Measurements from ENCODE around the gene C3orf80. TPM values are rescaled to one million over a fixed set of nuclear protein-coding genes. Genes with fewer than 3 reads are reported as not detected.
"Not testable (repeated sequence)": the region's sequence is repeated elsewhere in the genome, so short reads cannot be mapped to it uniquely, and the experiment has no call there.

The C3orf80 gene
- polyA plus RNA-seq (2013, experiment 1 of 2; ENCODE audit: insufficient read length): 2.4 TPM
- polyA plus RNA-seq (2013, experiment 2 of 2; ENCODE audit: insufficient read length): 2.0 TPM

GRCh38 chr3:160225176-160226025 lies at the start of gene C3orf80:
Gene C3orf80, plus strand, starts transcription at chr3:160225422. Its CDS starts 214 bp downstream, at chr3:160225636.
- peak; percentile 36 for DNase-seq

DNA sequence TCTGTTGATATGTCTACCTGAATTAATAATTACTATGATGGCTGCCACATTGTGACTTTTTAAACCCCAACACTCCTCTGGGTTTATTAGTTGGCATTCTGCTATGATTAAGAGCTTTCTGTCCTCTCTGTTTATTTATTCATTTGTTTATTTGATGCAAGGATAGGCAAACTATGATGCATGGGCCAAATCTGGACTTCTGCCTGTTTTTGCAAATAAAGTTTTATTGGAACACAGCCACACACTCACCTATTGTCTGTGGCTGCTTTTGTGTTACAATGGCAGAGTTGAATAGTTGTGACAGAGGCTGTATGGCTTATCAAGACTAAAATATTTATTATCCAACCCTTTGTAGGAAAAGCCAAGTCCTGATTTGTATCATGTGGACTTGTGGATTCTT lies 48.3 kb upstream of the C3orf80 start:
- DNase-seq: no peak

GRCh38 chr3:160178661-160179060 lies 46.6 kb upstream of the C3orf80 start:
- DNase-seq: not testable (repeated sequence)

- not testable (repeated sequence) for DNase-seq
Observed at GRCh38 chr3:160179403-160179802, 45.8 kb upstream of the C3orf80 start.

- DNase-seq: no peak
Observed at GRCh38 chr3:160179906-160180305, 45.3 kb upstream of the C3orf80 start.

DNA sequence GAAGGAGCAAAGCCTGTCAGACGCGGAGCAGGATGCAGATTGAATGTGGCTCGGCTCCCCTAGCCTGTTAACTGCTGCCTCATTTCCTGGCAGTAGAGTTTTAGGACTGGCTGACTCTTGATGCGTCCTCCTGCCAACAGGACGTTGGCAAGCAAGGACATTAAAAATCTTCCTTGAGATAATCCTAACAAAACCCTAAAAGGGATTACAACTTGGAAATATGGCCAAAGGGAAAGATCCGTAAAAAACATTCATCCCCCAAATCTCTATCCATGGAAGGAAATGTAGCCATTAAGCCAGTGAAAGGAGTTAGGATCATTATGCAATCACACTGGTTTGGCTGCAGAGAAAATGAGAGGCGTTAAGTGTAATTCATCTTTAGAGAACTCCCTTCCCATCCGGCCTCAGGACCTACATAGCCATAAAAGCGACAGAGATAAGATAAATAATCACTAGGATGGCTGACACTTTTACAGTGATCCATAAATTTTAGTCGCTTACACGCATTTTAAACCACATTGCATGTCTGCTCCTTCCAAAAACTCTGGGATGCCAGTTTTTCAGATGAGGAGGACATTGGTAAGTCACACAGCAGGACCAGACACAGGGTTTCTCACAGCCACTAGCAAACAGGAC lies 44.5 kb upstream of the C3orf80 start:
- peak; percentile 84 for DNase-seq

GRCh38 chr3:160183345-160184076 lies 41.7 kb upstream of the C3orf80 start:
- DNase-seq: peak; percentile 81

- DNase-seq: peak; percentile 92
Observed at GRCh38 chr3:160184655-160185054, 40.6 kb upstream of the C3orf80 start.

- DNase-seq: no peak
Observed at GRCh38 chr3:160185751-160186150, 39.5 kb upstream of the C3orf80 start.

DNA sequence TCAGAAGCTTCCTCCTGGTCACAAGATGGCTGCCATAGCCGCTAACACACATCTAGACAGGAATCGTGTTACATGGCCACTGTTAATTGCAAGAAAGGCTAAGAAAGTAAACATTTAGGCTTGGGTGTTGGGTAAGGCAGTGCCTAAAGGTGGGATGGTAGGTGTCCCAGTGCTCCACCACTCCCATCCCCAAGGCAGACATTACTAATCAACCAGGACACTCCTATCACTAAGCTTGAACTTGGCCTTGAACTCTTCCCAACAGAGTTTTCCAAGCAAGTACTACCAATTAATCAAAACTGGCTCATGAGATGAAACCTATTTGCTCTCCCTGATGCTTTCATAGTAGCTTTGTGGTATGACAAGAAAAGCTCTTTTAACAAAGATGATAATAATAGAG lies 37.9 kb upstream of the C3orf80 start:
- no peak for DNase-seq

- no peak for DNase-seq
Observed at GRCh38 chr3:160192310-160193029, 32.8 kb upstream of the C3orf80 start.

DNA sequence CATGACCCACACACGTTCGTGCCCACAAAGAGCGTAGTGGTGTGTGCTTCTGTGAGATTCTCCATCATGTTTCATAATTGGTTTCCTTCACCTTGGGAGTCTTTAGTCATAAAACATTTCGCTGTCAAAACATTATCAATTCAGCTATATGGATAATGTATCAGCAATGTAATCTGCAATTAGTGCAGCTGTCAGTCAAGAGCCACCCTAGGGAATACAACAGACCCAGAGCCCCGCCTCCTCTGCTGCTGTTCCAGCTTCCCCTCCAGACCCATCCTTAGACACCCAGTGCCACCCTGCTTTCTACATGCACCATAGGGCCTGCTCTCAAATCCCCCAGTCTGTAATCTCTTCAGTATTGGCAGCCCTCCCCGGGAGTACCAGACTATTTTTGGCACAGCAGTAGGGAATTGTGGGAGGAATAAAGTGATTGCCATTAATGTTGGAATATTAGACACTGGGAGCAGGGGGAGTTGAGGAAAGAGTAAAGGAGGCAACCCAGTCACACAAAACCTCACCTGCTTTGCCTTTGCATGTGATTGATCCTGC lies 31.5 kb upstream of the C3orf80 start:
- no peak for DNase-seq

GRCh38 chr3:160194438-160194837 lies 30.8 kb upstream of the C3orf80 start:
- DNase-seq: no peak

DNA sequence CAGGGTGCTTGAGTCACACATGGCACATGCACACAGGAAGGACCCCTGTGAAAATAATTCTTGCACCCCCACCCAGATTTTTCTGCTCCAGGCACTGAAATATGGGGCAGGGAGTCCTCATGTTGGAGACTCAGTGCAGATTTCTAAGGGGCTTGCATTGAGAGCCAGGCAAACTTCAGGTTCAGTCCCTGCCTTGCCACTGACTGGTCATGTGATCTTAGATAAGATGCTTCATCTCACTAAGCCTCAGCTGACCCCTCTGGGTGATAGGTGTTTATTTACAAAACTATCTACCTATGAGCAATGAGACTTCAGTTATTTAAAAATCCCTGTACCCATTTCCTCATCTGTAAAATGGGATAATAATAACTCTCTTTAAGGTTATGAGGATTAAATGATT lies 30.1 kb upstream of the C3orf80 start:
- no peak for DNase-seq

GRCh38 chr3:160196511-160197104 lies 28.6 kb upstream of the C3orf80 start:
- no peak for DNase-seq

GRCh38 chr3:160199108-160199507 lies 26.1 kb upstream of the C3orf80 start:
- DNase-seq: no peak

DNA sequence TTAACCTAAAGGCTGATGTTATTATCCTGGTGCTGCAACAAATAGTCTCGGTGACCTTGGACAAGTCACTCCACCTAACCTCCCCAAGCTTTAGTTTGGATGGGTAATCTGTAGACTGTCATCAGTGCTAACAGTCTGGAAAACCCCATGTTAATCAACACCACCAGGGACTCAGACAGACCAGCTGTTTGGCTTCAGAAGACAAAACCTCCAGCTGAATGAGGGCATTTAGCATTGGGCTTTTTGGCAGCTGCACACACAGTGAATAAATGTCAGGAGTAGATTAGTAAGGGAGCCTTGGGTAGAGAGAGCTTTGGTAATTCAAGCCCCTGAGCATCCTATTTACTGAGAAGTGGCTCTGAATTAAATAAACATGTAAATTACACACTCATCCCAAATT lies 24.9 kb upstream of the C3orf80 start:
- peak; percentile 9 for DNase-seq

GRCh38 chr3:160204396-160205011 lies 20.7 kb upstream of the C3orf80 start:
- DNase-seq: peak; percentile 65

- DNase-seq: no peak
Observed at GRCh38 chr3:160205606-160206005, 19.6 kb upstream of the C3orf80 start.

GRCh38 chr3:160210341-160210740 lies 14.9 kb upstream of the C3orf80 start:
- DNase-seq: no peak

- DNase-seq: peak; percentile 62
Observed at GRCh38 chr3:160210799-160211221, 14.4 kb upstream of the C3orf80 start.
